GM19238 (cell line): ENCODE measurements around the gene CDC42EP1.
"Not testable (repeated sequence)": the region's sequence is repeated elsewhere in the genome, so short reads cannot be mapped to it uniquely, and the experiment has no call there.

Source experiments
- DNase-seq: peaks from one replicate; pipeline ENCODE4 v3.0.0; 2011; ENCODE audit warnings: low spot score; ENCODE audit not compliant: insufficient read length

The CDC42EP1 gene, protein sequence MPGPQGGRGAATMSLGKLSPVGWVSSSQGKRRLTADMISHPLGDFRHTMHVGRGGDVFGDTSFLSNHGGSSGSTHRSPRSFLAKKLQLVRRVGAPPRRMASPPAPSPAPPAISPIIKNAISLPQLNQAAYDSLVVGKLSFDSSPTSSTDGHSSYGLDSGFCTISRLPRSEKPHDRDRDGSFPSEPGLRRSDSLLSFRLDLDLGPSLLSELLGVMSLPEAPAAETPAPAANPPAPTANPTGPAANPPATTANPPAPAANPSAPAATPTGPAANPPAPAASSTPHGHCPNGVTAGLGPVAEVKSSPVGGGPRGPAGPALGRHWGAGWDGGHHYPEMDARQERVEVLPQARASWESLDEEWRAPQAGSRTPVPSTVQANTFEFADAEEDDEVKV

DNA sequence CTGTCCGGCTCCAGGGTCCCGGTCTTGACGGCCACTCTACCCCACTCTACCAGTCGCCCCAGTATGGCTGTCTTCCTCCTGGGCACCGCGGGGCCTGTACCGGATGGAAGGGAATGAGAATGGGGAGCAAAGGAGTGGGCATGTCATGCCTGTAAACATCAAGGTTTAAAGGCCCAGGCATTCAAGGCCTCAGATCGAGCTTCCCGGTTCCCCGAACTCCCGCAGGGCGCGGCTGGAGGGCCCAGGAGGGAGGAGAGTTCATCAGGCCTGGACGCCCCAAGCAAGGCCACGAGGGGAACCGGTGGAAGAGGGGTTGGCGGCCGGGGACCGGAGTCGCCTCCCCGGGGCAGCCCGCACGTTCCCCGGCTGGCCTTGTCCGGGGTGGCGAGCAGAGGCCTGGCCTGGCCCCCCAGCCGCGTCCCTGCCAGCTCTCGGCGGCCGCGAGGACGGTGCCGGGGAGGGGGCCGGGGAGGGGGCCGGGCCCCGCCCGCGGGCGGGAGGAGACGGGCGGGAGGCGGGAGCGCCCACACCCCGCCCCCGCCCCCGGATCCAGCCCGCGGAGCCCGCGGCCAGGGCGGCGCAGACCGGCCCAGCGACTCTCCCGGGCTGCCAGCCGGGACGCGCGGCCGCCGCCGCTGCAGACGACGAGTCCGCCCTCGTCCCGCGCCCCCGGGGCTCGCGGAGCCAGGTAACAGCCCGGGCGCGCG is at the start of gene CDC42EP1:
Gene CDC42EP1 (plus strand): TSS at position 580 of the 707 bp plus-strand sequence. CDS start 5,870 bp downstream, outside the sequence.
- DNase-seq: no peak

DNA sequence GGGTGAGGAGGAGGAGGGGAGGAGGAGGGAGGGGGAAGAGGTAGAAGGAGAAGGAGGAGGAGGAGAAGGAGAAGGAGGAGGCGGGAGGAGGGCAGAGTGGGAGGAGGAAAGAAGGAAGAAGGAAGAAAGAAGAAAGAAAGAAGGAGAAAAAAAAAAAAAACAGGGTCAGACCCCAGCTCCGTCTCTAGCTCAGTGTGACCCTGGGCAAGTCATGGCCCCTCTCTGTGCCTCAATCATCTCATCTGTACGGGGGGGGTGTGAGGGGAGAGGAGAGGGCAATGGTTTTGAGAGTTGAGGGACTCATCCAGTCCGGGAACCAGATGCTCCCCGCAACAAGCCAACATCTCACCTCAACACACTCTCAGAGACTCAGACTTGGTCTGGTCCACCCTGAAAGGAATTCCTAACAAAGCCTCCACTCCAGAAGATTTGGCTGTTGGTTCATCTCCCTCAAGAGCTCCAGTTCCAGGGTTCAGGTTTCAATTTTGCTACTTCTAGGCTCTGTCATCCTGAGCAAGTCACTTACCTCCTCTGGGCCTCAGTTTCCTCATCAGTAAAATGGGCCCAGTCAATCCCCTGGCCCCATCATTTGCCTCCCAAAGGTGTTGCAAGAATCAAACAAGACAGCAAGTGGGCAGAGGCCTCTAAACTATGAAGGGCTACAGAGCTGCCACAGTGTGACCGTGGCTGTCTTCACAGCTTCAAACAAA is 48.7 kb upstream of the CDC42EP1 start:
- DNase-seq: no peak

DNA sequence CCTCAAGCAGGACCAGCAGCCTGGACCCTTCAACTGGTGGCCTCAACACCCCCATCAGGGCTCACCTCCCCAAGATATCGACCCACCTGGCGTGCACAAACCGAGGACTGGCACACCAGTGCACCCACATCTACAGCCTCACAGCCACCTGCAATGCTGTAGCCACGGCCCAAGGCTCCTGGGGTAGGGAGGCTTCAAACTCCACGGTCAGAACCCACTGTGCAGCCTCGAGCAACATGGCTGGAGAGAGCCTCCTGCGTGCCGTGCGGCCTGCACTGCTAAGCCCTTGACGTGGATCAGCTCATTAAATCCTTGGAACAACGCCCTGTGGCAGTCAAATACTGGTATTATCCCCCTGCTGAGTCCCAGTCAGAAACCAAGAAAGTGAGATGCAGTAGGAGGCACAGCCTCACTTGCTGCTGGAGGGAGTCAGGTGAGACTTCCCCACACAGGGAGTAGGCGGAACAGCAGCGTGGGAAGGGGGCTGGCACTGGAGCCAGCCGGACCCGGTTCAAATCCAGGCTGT is 45.7 kb upstream of the CDC42EP1 start:
- DNase-seq: no peak

DNA sequence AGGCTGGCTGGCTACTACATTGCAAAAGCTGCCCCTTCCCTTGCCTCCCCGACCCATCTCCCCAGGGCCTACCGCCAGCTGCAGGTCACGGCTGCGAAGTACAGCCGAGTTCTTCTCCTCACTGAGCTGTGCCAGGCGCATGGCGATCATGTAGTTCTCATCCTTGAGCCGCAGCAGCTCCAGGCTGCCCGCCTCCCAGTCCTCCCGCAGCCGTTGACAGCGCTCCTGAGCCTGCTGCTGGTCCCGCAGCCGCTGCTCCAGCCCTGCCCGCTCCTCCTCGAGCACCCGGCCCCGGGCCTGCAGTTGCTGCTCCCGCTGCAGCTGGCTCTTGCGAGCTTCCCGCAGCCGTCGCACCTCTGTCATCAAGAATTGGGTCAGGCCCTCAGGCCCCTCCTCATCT is 44.4 kb upstream of the CDC42EP1 start:
- no peak for DNase-seq

DNA sequence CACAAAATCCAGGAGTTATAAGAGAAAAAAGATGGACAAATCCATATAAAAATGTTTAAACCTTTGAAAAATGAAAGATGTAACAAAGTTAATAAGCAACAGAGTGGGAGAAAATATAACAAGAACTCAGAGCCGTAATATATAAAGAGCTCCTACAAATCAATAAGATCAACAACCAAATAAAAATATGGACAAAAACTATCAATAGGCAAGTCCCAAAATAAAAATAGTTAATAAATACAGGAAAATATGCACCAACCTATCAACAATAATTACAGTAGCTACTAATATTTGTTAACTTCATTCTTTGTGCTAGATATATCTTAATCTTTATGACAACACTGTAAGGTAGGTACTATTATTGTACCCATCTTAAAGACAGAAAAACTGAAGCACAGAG is 43.8 kb upstream of the CDC42EP1 start:
- DNase-seq: no peak

DNA sequence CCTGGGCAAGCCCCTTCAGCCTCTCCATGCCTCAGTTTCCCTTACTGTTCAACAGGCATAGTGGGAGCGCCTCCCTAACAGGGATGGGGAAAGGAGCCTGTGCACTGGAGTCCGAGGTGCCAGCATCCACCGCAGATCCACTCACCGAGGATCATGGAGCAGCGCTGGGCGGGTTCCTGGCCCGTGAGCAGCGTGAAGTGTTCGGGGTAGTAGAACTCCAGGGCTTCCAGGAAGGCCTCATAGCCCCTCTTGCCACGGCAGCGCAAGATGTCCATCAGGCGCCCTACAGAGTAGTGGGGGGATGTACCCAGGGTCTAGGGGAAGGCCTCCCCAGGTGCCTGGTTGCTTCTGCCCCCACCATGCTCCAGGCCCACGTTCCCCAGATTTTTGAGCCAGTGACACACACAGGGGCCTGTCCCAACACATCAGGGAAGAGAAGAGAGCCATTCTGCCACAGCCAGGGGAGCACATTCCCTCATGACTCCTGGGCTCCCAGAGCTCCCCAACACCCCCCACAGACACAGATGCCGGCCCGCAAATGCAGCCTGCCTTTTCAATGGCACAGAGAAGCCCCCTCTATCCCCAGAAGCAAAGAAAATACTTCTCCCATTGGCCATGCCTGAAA is 42.3 kb upstream of the CDC42EP1 start:
- DNase-seq: no peak

DNA sequence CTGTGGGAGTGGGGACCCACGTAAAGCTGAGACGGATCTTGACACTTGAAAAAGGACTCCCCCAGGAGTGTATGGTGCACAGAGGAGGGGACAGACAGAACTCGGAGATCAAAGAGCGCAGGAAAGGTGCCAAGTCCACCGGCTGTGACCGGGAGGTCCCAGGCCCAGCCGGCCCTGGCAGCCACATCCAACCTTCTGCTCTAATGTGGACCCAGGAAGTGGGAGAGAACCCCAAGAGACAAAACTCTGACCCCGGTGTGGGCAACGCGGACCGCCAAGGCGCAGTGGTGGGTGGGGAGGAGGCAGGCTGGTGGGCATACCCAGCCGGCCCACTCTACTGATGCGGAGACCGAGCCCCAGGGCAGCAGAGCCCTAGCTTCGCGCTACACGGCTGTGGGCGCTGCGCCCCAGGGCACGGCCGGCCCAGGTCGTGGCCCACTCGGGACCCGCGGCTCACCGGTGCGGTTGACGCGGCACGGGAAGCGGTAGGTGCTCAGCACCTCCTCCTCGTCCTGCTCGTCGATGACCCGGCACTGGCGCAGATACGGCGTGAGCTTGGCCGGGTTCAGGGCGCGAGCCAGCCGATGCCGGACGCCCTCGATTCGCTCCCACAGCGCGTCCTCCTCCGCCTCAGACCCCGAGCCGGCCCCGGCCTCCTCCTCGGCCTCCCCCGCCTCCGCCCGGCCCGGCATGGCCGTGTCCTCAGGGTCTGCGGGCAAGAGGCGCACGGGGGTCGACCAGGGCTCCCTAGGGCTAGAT is 41.6 kb upstream of the CDC42EP1 start:
- no peak for DNase-seq

DNA sequence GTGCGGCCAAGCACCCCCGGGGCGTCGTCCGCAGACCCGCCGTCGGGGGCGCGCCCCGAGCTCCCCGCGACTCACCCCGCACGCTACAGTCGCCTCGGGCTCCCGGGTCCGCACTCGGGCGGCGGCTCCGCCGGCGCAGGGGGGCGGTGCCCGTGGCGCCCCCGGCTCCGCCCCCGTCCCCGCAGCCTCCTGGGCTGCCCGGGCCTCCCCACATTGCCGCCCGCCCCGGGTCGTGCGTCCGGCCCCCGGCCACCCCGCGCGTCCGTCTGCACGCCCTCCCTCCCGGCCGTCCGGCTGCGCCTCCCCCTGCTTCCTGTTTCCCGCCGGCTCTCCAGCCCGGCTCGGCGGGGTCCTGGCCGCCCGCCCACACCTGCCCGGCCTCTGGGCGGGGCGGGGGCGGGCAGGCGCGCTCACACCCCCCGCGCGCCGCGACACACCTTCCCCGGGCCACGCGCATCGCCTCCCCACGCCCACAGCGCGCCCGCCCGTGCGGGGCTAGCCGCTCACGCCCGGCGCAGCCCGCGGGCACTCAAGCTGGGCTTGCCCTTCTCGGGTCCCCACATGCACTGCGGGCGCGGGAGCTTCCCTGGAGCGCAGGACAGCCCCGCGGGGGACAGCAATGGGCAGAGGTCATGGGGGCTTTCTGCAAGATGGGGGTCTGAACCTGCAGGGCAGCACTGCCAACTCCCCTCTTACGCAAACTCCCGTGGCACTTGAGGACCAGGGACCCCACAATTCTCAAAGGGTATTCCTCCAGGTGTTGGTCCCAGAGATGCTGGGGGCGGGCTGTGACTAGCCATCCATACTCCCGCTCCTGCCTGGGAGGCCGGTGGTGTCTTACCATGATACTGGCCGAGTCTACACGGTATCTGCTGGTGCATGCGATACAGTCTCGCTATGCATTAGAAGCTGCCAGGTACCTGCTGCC is 40.7 kb upstream of the CDC42EP1 start, which contains the start of gene CARD10:
Gene CARD10 (minus strand): TSS at position 148 of the 928 bp plus-strand sequence. CDS start 215 bp downstream, outside the sequence.
- DNase-seq: no peak

DNA sequence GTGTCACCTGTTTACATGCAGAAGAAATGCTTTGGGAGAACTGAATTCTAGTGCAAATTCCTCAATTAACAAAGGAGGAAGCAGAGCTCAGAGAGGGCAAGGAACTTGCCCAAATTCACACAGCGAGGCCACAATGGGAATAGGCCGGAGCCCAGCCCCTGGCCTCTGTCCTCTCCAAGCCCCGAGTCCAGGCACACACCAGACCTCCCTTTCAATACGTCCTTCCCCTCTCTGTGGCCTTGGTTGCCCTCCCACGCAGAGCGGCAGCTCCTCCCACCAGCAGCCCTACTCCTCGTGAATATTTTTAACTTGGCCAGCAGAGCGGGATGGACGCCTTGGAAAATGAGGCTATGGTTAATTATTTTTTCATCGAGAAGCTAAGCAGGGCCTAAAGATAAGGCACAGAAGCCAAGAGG is 39.5 kb upstream of the CDC42EP1 start:
- DNase-seq: no peak

DNA sequence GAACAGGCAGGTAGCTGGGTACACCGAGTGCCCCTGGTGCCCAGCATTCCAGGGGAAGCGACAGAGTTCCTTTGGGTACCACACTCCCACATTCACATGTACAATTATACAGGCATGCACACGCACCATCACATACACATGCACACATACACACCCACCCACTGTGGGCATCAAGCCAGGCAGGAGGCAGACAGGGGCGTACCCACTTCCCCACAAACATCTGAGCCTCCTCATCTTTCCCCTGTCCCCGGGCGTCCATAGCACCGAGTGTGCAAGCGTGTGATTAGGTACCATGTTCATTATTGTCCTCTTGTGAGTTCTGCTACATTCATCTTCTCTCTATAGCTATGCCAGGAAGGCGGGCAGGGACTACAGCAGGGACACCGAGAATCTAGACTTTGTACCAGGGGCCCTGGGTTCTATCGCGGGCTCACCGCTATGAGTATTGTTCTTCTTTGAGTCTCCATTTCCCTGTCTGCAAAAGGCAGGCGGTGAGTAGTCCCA is 39.0 kb upstream of the CDC42EP1 start:
- DNase-seq: no peak

DNA sequence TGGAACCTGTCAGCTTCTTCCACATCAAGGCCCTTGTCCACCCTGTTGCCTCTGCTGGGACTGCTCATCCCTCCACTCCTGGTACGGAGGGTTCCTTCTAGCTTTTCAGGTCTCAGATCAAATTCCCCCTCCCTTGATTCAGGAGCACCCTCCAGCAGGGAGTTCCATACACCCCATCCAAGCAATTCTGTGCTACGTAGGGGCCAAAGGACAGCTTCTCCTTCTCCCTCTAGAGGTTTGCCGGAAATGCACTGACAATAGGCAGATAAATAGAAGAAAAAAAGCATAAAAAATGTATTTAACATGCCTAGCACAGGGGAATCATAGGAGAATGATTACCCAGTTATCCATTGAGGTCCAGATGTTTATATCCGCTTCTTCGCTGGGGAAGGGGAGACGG is 37.8 kb upstream of the CDC42EP1 start:
- DNase-seq: no peak

DNA sequence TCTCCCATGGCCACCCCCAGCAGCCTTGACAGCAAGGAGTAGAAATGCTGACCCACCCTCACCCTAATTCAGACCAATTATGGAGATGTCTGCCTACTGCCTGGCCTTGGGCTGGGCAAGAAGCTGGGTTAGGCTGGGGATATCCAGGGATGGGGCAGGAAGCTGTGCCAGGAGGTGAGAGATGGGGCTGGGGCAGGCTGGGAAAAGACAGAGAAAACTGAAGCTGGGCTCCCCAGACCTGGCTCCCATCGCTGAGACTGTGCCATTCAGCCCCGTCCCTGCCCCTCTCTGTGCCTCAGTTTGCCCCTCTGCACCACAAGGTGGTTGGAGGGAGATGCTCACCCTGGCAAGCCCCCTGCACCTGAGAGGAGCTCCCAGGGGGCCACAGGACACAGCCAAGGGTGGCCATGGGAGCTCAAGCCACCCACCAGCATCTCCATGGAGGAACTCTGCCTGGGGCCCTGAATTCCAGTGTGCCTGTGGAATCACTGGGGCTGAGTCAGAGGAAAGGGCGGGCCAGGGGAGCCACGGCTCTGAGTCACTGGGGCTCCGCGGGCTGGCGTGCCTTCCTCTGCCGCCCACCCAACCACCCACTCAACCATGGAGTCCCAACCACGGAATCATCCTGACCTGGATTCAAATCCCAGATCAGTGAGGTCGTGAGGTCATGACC is 35.1 kb upstream of the CDC42EP1 start:
- DNase-seq: no peak

DNA sequence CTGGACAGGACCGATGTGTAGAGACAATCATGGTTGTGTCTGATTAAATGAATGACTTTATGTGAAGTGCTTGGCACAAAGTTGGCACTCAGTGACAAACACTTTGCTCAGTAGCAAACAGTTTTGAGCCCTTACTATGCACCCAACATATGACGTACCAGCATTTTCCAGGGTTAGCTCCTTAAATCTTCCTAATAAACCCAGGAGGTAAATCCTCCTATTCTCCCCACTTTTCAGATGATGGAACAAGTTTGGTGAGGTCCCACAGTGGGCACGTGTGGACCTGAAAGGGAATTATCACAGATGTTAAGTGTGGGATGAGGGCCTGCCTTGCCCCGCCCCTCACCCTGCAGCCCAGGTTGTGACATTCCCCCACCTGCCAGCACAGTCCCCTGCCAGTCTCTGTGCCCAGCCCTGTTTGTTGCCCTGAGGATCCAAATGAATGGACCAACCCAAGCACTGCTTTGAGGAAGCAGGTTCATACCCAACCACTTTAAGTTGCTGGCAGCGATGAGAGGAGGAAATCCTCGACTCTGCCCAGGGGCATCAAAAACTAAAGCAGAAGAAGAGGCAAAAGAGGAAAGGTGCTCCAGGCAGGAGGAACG is 34.4 kb upstream of the CDC42EP1 start:
- no peak for DNase-seq

DNA sequence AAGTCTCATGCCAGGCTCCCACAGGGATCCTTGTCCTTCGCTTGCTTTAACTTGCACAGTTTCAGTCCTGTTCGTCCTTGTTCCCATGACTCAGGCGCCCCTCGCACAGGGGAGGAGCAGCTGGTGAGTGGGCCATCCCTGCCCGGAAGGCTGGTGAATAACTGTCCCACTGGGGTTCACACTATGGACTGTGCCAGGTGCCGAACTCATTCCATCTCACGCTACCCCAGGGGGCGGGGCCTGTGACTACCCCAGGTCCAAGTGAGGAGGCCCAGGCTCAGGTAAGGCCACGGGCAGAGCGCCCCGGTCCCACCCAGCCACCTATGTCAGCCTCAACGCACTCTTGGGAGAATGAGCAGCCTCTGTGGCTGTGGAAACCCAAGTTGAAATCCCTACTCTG is 33.9 kb upstream of the CDC42EP1 start:
- no peak for DNase-seq

DNA sequence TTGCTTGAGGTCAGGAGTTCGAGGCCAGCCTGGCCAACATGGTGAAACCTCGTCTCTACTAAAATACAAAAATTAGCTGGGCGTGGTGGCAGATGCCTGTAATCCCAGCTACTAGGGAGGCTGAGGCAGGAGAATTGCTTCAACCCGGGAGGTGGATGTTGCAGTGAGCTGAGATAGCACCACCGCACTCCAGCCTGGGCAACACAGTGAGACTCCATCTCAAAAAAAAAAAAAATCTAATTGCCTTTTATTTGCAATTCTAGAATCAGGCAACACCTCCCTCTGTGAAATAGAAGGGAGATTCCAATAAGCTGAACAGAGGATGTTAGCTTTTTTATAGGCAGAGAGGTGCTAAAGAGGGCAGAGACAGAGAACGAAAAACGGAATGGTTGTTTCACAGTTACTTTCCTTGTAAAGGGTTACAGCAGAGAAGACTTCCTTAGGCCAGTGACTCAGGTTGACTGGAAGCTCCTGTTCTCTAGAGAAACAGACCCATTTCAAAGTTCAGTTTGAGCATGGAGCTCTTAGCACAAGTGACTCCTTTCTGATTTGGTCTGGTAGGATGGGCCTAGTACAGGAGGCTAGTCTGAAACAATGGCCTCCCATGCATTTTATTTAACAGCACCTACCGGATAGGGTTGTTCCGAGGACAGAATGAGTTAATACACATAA is 33.1 kb upstream of the CDC42EP1 start:
- not testable (repeated sequence) for DNase-seq

DNA sequence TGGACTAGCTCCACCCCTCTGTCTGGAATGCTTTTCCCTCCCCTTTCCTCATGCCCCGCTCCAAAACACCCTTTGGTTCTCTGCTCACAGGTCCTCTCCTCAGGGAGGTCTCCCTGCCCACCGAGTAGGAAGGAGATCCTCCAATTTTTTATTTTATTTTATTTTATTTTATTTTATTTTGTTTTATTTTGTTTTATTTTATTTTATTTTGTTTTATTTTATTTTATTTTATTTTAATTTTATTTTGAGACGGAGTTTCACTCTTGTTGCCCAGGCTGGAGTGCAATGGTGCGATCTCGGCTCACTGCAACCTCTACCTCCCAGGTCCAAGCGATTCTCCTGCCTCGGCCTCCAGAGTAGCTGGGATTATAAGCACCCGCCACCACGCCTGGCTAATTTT is 32.3 kb upstream of the CDC42EP1 start:
- DNase-seq: not testable (repeated sequence)

DNA sequence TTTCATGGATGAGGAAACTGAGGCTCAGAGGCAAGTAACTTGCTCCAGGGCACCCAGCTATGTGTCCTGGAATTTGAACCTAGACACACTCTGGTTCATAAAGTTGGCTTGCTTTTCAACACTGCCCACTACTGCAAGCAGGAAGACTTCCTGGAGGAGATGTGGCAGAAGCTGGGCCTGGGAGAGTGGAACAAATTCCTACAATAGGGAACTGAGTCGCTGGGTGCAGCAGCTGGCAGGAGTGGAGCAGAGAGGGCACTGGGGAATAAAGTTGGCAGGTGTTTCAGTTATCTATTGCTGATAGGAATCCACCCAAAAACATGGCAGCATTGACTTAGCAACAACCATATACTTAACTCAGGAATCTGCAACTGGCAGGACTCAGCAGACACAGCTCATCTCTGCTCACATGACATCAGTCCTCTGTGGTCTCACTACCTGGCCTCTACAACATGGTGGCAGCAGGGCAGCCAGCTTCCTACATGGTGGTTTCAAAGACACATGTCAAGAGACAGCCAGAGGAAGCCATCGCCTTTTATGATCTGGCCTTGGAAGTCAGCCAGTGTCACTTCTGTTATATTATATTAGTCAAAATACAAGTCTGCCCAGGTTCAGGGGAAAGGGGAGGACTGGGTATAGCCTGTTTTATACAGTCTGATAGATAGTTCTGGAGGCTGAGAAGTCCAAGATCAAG is 30.5 kb upstream of the CDC42EP1 start:
- DNase-seq: no peak
